Natural killer cell (primary cell): Measurements from ENCODE around the gene SNX8. TPM values are rescaled to one million over a fixed set of nuclear protein-coding genes. Genes with fewer than 3 reads are reported as not detected.
A peak's percentile ranks its signal among the peaks of the same experiment; 100 is the strongest.

Source experiments
- ATAC-seq, 3 donors: fragments of 150-1000 bp in 2 of 3; fragments of 200-7000 bp in 1 of 3; cut with Tn5 transposase; 1 replicate in 1 of 3; 2 replicates in 2 of 3; pipeline ENCODE4 v1.10.0; 2021; ENCODE audit warnings: mild to moderate bottlenecking in 2 of 3, moderate library complexity in 2 of 3
- DNase-seq, 2 donors: peaks; one replicate each; pipeline versions ENCODE4 v3.0.0 to v3.0.0-alpha.2; 2013 to 2021; ENCODE audit warnings: mixed read lengths in 1 of 2
- H3K27ac ChIP-seq: one replicate; pipeline ENCODE4 v1.5.1; 2013; ENCODE audit warnings: mild to moderate bottlenecking, low read length
- H3K27me3 ChIP-seq: one replicate; pipeline ENCODE4 v1.6.1; 2013; ENCODE audit warnings: low read length; ENCODE audit not compliant: control insufficient read depth, insufficient read depth
- H3K36me3 ChIP-seq: one replicate; pipeline ENCODE4 v1.6.1; 2013; ENCODE audit warnings: low read length; ENCODE audit not compliant: control insufficient read depth, insufficient read depth
- H3K4me1 ChIP-seq: one replicate; pipeline ENCODE4 v1.6.1; 2013; ENCODE audit warnings: low read length; ENCODE audit not compliant: control insufficient read depth, insufficient read depth
- H3K4me3 ChIP-seq: one replicate; pipeline ENCODE4 v1.5.1; 2013; ENCODE audit warnings: low read length
- H3K9me3 ChIP-seq: one replicate; pipeline ENCODE4 v1.6.1; 2013; ENCODE audit warnings: low read length; ENCODE audit not compliant: control insufficient read depth, insufficient read depth
- H3K27ac Mint-ChIP-seq, 2 donors: one replicate each; pipeline ENCODE4 v1.8.0; 2022; ENCODE audit warnings: mild to moderate bottlenecking in 2 of 2, mixed read lengths in 2 of 2, moderate library complexity in 1 of 2
- H3K27me3 Mint-ChIP-seq, 2 donors: one replicate each; pipeline ENCODE4 v1.8.0; 2022; ENCODE audit warnings: low read depth in 2 of 2, mixed read lengths in 2 of 2
- H3K36me3 Mint-ChIP-seq: one replicate; pipeline ENCODE4 v1.8.0; 2022; ENCODE audit warnings: mixed read lengths
- H3K4me1 Mint-ChIP-seq, 2 donors: one replicate each; pipeline ENCODE4 v1.8.0; 2022; ENCODE audit warnings: mixed read lengths in 2 of 2
- H3K4me3 Mint-ChIP-seq: one replicate; pipeline ENCODE4 v1.8.0; 2022; ENCODE audit warnings: mild to moderate bottlenecking, moderate library complexity, mixed read lengths
- H3K9me3 Mint-ChIP-seq, 2 donors: one replicate each; pipeline ENCODE4 v1.8.0; 2022; ENCODE audit warnings: mixed read lengths in 2 of 2
- WGBS: methylation state at CpG from one replicate; pipeline ENCODE4 v1.1.7; 2013; ENCODE audit warnings: missing lambda C conversion rate; ENCODE audit not compliant: insufficient coverage; 5-methylcytosine and 5-hydroxymethylcytosine counted together
- intact Hi-C: fragments of 100-400 bp; cut with micrococcal nuclease; formaldehyde crosslinking; loops from one replicate; pipeline ENCODE4 v1.14.2; 2022
- total RNA-seq, 4 donors: library from RNA; stranded (reverse); fragments of 120-200 nt in 1 of 4; gene quantifications; one replicate each; pipeline versions ENCODE4 v1.2.3 to v1.2.4, GENCODE V29; 2013 to 2022
- TF ChIP-seq, protein P1 (sequence below): fragments of 200-600 bp; IDR thresholded peaks from one replicate; pipeline ENCODE4 v1.8.0; 2022; ENCODE audit warnings: antibody characterized with exemption

Gene SNX8
- total RNA-seq, 3 donors from 2014 or later (not counting 1 experiment from before 2014, with no cell fraction given), result 8.3 to 15.7 (median 12.6) TPM

DNA sequence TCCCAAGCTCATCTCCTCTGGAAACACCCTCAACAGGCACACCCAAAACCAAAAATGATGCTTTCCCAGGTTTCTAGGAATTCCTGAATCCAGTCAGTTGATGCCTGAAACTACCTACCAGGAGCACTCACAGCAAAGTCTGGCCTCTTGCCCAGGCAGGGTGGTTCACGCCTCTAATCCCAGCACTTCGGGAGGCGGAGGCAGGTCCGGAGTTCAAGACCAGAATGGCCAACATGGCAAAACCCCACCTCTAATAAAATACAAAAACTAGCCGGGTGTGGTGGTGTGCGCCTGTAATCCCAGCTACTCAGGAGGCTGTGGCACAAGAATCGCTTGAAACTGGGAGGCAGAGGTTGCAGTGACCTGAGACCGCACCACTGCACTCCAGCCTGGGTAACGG lies 83.4 kb downstream of the SNX8 start:
- intact Hi-C loops, result no loop called here
- WGBS, result 94% methylated on average over 8 of the region's 9 CpGs
- Histone ChIP-seq H3K27me3 (no peaks in the 10 kb centered on the region), H3K4me3 (no peak overlapping the region), H3K27ac (no peak overlapping the region), H3K36me3 (peaks cover 23% of the 10 kb centered on the region), H3K9me3 (no peaks in the 10 kb centered on the region), H3K4me1 (peaks cover 30% of the 10 kb centered on the region)
- DNase-seq (no peak), ATAC-seq (no peak)
- Mint-ChIP-seq H3K4me3 (no peak overlapping the region), H3K36me3 (no peaks in the 10 kb centered on the region), H3K4me1 (peaks cover 31 to 35% of the 10 kb centered on the region in 2 donors), H3K27me3 (no peaks in the 10 kb centered on the region), H3K27ac (no peak overlapping the region), H3K9me3 (no peaks in the 10 kb centered on the region)
- TF ChIP-seq, protein P1, sequence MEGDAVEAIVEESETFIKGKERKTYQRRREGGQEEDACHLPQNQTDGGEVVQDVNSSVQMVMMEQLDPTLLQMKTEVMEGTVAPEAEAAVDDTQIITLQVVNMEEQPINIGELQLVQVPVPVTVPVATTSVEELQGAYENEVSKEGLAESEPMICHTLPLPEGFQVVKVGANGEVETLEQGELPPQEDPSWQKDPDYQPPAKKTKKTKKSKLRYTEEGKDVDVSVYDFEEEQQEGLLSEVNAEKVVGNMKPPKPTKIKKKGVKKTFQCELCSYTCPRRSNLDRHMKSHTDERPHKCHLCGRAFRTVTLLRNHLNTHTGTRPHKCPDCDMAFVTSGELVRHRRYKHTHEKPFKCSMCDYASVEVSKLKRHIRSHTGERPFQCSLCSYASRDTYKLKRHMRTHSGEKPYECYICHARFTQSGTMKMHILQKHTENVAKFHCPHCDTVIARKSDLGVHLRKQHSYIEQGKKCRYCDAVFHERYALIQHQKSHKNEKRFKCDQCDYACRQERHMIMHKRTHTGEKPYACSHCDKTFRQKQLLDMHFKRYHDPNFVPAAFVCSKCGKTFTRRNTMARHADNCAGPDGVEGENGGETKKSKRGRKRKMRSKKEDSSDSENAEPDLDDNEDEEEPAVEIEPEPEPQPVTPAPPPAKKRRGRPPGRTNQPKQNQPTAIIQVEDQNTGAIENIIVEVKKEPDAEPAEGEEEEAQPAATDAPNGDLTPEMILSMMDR, result no peak

GRCh38 chr7:2230226-2230625 lies 84.0 kb downstream of the SNX8 start:
- H3K4me1 Mint-ChIP-seq, result peaks cover 33 to 35% of the 10 kb centered on the region in 2 donors
- no peaks in the 10 kb centered on the region for H3K36me3 Mint-ChIP-seq
- no peaks in the 10 kb centered on the region for H3K9me3 Mint-ChIP-seq
- ATAC-seq, result no peak
- Histone ChIP-seq H3K27ac (no peak overlapping the region), H3K27me3 (no peaks in the 10 kb centered on the region), H3K9me3 (no peaks in the 10 kb centered on the region), H3K4me1 (peaks cover 30% of the 10 kb centered on the region), H3K4me3 (no peak overlapping the region), H3K36me3 (peaks cover 22% of the 10 kb centered on the region)
- TF ChIP-seq, protein P1, result no peak
- WGBS, result 98% methylated on average over 8 of the region's 8 CpGs
- intact Hi-C loops, result no loop called here
- H3K27me3 Mint-ChIP-seq, result no peaks in the 10 kb centered on the region
- H3K27ac Mint-ChIP-seq, result no peak overlapping the region
- DNase-seq, result no peak
- peak overlapping the region; percentile 9 for H3K4me3 Mint-ChIP-seq

DNA sequence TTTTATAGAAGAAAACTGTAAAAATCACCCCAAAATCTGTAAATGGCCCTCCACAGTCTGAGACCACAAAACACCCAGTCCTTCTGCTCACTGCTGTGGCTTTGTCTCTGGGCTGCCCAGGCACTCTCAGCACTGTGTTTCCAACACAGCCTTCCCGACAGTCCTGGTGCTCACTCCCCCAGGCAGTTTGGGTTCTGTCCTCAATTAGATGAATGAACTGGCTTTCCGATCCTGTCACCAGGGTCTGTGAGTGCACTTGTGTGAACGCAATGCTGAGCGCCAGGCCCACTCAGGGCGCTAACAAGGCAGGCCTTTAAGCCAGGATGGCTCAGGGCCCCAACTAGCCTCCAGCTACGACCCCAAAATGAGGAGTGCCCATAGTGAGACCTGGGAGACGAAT lies 84.8 kb downstream of the SNX8 start:
- WGBS, result 97% methylated on average over 7 of the region's 7 CpGs
- Histone ChIP-seq H3K4me1 (peaks cover 30% of the 10 kb centered on the region), H3K9me3 (no peaks in the 10 kb centered on the region), H3K27me3 (no peaks in the 10 kb centered on the region), H3K27ac (no peak overlapping the region), H3K36me3 (peaks cover 26% of the 10 kb centered on the region), H3K4me3 (no peak overlapping the region)
- TF ChIP-seq, protein P1, result no peak
- Mint-ChIP-seq H3K27me3 (no peaks in the 10 kb centered on the region), H3K9me3 (no peaks in the 10 kb centered on the region), H3K4me3 (peak overlapping the region; percentile 28), H3K4me1 (peaks cover 33 to 35% of the 10 kb centered on the region in 2 donors), H3K36me3 (no peaks in the 10 kb centered on the region), H3K27ac (no peak overlapping the region)
- ATAC-seq (no peak), DNase-seq (no peak)
- intact Hi-C loops, result no loop called here

DNA sequence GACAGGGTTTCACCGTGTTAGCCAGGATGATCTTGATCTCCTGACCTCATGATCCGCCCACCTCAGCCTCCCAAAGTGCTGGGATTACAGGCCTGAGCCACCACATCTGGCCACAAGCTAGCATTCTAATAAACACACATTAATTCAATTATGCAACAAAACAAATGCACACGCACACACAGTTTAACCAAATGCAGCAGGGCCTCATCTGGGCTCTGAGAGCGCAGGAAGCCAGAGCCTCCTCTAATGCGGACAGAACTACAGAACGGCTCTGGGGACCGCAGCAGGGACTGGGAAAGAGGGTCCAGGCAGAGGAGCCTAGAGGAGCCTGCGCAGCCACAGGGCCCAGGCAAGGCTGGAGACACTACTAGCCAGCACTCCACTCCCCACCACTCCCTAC lies 85.3 kb downstream of the SNX8 start:
- H3K27me3 Mint-ChIP-seq, result no peaks in the 10 kb centered on the region
- Histone ChIP-seq H3K27me3 (no peaks in the 10 kb centered on the region), H3K9me3 (no peaks in the 10 kb centered on the region), H3K4me3 (no peak overlapping the region), H3K27ac (no peak overlapping the region), H3K4me1 (peaks cover 30% of the 10 kb centered on the region), H3K36me3 (peaks cover 29% of the 10 kb centered on the region)
- no peak overlapping the region for H3K4me3 Mint-ChIP-seq
- no peak overlapping the region for H3K27ac Mint-ChIP-seq
- no peak for DNase-seq
- 95% methylated on average over 8 of the region's 8 CpGs for WGBS
- ATAC-seq, result no peak
- TF ChIP-seq, protein P1, result no peak
- H3K4me1 Mint-ChIP-seq, result peaks cover 33 to 40% of the 10 kb centered on the region in 2 donors
- intact Hi-C loops, result no loop called here
- H3K36me3 Mint-ChIP-seq, result no peaks in the 10 kb centered on the region
- H3K9me3 Mint-ChIP-seq, result no peaks in the 10 kb centered on the region
